Sigmoid colon (tissue), 7 donors: Measurements from ENCODE around the gene AXL. TPM values are rescaled to one million over a fixed set of nuclear protein-coding genes. Genes with fewer than 3 reads are reported as not detected.

Experiments
- DNase-seq: peaks from one replicate; pipeline ENCODE4 v3.0.0-alpha.2; 2019
- H3K27ac ChIP-seq, 4 donors: fragments of 200-600 bp; sonication (generic); one replicate each; pipeline ENCODE4 v1.5.1; 2016 to 2019; ENCODE audit warnings: mild to moderate bottlenecking in 1 of 4
- H3K27me3 ChIP-seq, 3 donors: fragments of 200-600 bp; sonication (generic); one replicate each; pipeline ENCODE4 v1.5.1; 2019; ENCODE audit warnings: mild to moderate bottlenecking in 1 of 3
- H3K36me3 ChIP-seq, 4 donors: fragments of 200-600 bp; sonication (generic); one replicate each; pipeline ENCODE4 v1.5.1; 2016 to 2019
- H3K4me1 ChIP-seq, 4 donors: fragments of 200-600 bp; sonication (generic); one replicate each; pipeline ENCODE4 v1.5.1; 2017 to 2019
- H3K4me3 ChIP-seq, 4 donors: fragments of 200-600 bp; sonication (generic); one replicate each; pipeline ENCODE4 v1.5.1; 2017 to 2019; ENCODE audit warnings: mild to moderate bottlenecking in 2 of 4, moderate library complexity in 1 of 4
- H3K9me3 ChIP-seq, 4 donors: fragments of 200-600 bp in 3 of 4; sonication (generic) in 3 of 4; one replicate each; pipeline versions ENCODE4 v1.5.1 to v1.6.1; 2013 to 2019
- CTCF ChIP-seq, 4 experiments: fragments of 450-650 bp in 3 of 4; fragments of 200-600 bp in 1 of 4; IDR thresholded peaks; one replicate each; pipeline ENCODE4 v1.5.1; 2016 to 2019; ENCODE audit warnings: antibody characterized with exemption in 4 of 4, mild to moderate bottlenecking in 3 of 4, moderate library complexity in 2 of 4
- EP300 ChIP-seq, 4 donors: sonication (generic); formaldehyde crosslinking; IDR thresholded peaks; one replicate each; pipeline ENCODE4 v1.6.1; 2017; ENCODE audit warnings: antibody characterized with exemption in 4 of 4
- POLR2A ChIP-seq, 2 donors: fragments of 450-650 bp; IDR thresholded peaks; one replicate each; pipeline ENCODE4 v1.6.1; 2016; ENCODE audit warnings: antibody characterized with exemption in 2 of 2, mild to moderate bottlenecking in 2 of 2, moderate library complexity in 2 of 2
- POLR2AphosphoS5 ChIP-seq, 4 donors: sonication (generic); formaldehyde crosslinking; IDR thresholded peaks; one replicate each; pipeline ENCODE4 v1.6.1; 2017; ENCODE audit warnings: antibody characterized with exemption in 4 of 4
- WGBS, 2 donors: extraction: QIAGEN DNeasy Blood & Tissue Kit; methylation state at CpG; one replicate each; pipeline ENCODE4 v1.1.7; 2013; 5-methylcytosine and 5-hydroxymethylcytosine counted together
- intact Hi-C: fragments of 100-400 bp; cut with DNase I; formaldehyde crosslinking; loops from one replicate; pipeline ENCODE4 v1.15.1; 2023
- polyA plus RNA-seq, 3 donors: library from polyadenylated mRNA; stranded (reverse); fragments of 200-250 nt; gene quantifications; one replicate each; pipeline ENCODE4 v1.2.3, GENCODE V29; 2013
- total RNA-seq, 4 donors: library from RNA; depleted of rRNA; stranded (reverse); fragments of >200 nt; gene quantifications; one replicate each; pipeline ENCODE4 v1.1.0, GENCODE V29; 2016
- donor health status: healthy with polysubstance abuse.
- donor health status: Bipolar disorder and iron deficiency.
- donor health status: healthy.

The AXL gene
- total and polyA plus RNA-seq, 7 donors = 5.4 to 108 (median 85.9) TPM

- 70 to 72% methylated on average over 8 of the region's 8 CpGs for WGBS, 2 donors
- H3K9me3 ChIP-seq = no peaks in the 10 kb centered on the region
- H3K27me3 ChIP-seq = peaks cover 0 to 53% (median 28%) of the 10 kb centered on the region in 3 donors
- no peaks in the 10 kb centered on the region for H3K36me3 ChIP-seq
- no peak overlapping the region for H3K27ac ChIP-seq
- intact Hi-C loops = no loop called here
- TF ChIP-seq POLR2AphosphoS5 (IDR thresholded peaks at IDR 0.05) = no peak
- TF ChIP-seq CTCF (IDR thresholded peaks at IDR 0.05) = no peak
- no peak for TF ChIP-seq EP300 (IDR thresholded peaks at IDR 0.05)
- TF ChIP-seq POLR2A (IDR thresholded peaks at IDR 0.05) = no peak
- no peak for DNase-seq
- no peak overlapping the region for H3K4me3 ChIP-seq
- H3K4me1 ChIP-seq = peaks cover 0 to 14% (median 11%) of the 10 kb centered on the region in 4 donors
Observed at GRCh38 chr19:41189425-41190065, 29.5 kb upstream of the AXL start.

DNA sequence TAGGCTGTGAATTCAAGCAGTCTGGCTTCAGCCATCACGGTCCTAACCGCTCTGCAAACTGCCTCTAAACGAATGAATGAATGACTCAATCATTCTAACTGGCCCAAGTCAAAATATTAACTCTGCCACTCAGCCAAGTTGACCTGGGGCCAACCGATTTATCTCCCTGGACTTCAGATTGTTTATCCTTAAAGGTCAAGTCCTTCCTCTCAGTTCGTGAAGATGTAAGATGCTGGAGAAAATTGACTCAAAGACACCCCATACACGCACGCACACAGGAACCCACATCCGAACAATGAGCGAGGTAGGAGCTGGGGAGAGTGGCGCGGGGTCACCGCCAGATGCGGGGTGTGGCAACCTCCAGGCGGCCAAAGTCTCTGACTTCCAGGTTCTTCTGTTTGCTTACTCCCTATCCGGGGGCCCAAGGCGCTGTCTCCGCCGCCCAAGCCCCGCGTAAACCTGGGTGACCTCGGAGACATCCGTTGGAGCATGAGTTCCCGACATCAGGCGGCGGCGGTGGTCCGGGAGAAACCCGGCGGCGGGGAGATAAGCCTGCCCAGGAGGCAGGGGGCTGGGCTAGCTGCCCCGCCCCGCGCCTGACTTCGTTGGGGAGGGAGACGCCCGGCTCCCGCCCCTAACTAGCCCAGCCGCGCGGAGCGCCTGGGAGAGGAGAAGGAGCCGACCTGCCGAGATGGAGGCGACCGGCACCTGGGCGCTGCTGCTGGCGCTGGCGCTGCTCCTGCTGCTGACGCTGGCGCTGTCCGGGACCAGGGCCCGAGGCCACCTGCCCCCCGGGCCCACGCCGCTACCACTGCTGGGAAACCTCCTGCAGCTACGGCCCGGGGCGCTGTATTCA lies 26.2 kb upstream of the AXL start, which contains the start of gene CYP2S1:
Gene CYP2S1 (plus strand): TSS at position 646 of the 856 bp plus-strand sequence. CDS start 46 bp downstream, at position 692.
- H3K27ac ChIP-seq = no peak within 1 kb of the TSS
- TF ChIP-seq POLR2A (IDR thresholded peaks at IDR 0.05) (peak in 1 of 2 donors; percentile 59), CTCF (IDR thresholded peaks at IDR 0.05) (no peak), POLR2AphosphoS5 (IDR thresholded peaks at IDR 0.05) (no peak), EP300 (IDR thresholded peaks at IDR 0.05) (no peak)
- H3K36me3 ChIP-seq = no peaks in the 10 kb centered on the region
- H3K4me3 ChIP-seq = peak within 1 kb of the TSS in 3 of 4 donors; percentile 2 to 29 (median 27)
- peaks cover 0 to 12% (median 9%) of the 10 kb centered on the region in 4 donors for H3K4me1 ChIP-seq
- peaks cover 0 to 55% (median 28%) of the 10 kb centered on the region in 3 donors for H3K27me3 ChIP-seq
- no peak for DNase-seq
- intact Hi-C loops = no loop called here
- 1 to 5% methylated on average over 58 of the region's 58 CpGs for WGBS, 2 donors
- no peaks in the 10 kb centered on the region for H3K9me3 ChIP-seq

DNA sequence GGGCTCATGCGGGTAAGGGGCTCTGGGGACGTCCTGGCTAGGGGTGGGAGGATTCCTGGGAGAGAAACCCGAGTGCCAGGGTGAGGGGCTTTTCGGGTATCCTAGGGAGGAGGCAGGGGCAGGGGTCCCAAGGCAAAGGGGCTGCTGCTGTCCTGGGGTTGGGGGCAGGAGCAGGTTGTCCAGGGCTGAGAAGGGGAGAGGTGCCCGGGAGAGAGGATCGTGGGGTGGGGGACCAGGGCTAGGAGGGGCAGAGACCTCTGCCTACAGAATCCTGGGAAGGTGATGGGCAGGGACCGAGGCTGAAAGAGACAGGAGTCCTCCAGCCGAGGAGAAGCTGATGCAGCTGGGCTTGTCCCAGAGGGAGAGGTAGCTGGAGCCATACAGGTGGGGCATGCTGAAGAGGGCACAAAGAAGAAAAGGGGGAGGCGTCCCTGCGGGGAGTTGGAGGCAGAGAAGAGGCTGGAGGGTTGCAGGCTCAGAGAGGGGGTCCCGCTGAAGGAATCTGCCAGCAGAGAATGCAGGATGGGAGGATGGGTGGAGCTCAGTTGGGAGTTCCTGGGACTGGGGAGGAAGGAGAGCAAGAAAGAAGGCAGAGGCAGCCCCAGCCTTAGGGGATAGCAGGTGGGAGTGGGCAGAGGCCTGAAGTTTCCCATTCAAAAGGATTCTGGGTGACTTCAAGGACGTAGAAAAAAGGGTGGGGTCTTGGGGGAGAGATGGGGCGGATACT lies 25.4 kb upstream of the AXL start:
- Histone ChIP-seq H3K4me3 (peak overlapping the region in 3 of 4 donors; percentile 2 to 29 (median 27)), H3K9me3 (no peaks in the 10 kb centered on the region), H3K27me3 (peaks cover 0 to 55% (median 28%) of the 10 kb centered on the region in 3 donors), H3K27ac (no peak overlapping the region), H3K4me1 (peaks cover 0 to 12% (median 7%) of the 10 kb centered on the region in 4 donors), H3K36me3 (no peaks in the 10 kb centered on the region)
- DNase-seq = no peak
- intact Hi-C loops = no loop called here
- TF ChIP-seq CTCF (IDR thresholded peaks at IDR 0.05) (no peak), POLR2AphosphoS5 (IDR thresholded peaks at IDR 0.05) (no peak), POLR2A (IDR thresholded peaks at IDR 0.05) (no peak), EP300 (IDR thresholded peaks at IDR 0.05) (no peak)
- 8 to 23% methylated on average over 13 of the region's 13 CpGs for WGBS, 2 donors

- peak overlapping the region in 1 of 4 donors; percentile 29 for H3K4me3 ChIP-seq
- peaks cover 0 to 12% (median 7%) of the 10 kb centered on the region in 4 donors for H3K4me1 ChIP-seq
- no peak for TF ChIP-seq POLR2A (IDR thresholded peaks at IDR 0.05)
- TF ChIP-seq POLR2AphosphoS5 (IDR thresholded peaks at IDR 0.05) = no peak
- TF ChIP-seq EP300 (IDR thresholded peaks at IDR 0.05) = no peak
- no peak for TF ChIP-seq CTCF (IDR thresholded peaks at IDR 0.05)
- H3K9me3 ChIP-seq = no peaks in the 10 kb centered on the region
- H3K36me3 ChIP-seq = no peaks in the 10 kb centered on the region
- H3K27ac ChIP-seq = no peak overlapping the region
- 26 to 35% methylated on average over 6 of the region's 6 CpGs for WGBS, 2 donors
- intact Hi-C loops = no loop called here
- DNase-seq = no peak
- H3K27me3 ChIP-seq = peaks cover 0 to 52% (median 28%) of the 10 kb centered on the region in 3 donors
Observed at GRCh38 chr19:41194157-41194552, 24.9 kb upstream of the AXL start.
